ENCODE results near the gene NPIPB2. TPM values are rescaled to one million over a fixed set of nuclear protein-coding genes. Genes with fewer than 3 reads are reported as not detected.
"Not testable (repeated sequence)": the region's sequence is repeated elsewhere in the genome, so short reads cannot be mapped to it uniquely, and the experiment has no call there.

Gene NPIPB2
- total RNA-seq, 1 donor = 0.63 TPM

- DNase-seq (ENCODE audit: low read depth) = no peak
- no peak for TF ChIP-seq CTCF (IDR thresholded peaks at IDR 0.05; ENCODE audit: insufficient read depth, low read length)
- H3K4me3 ChIP-seq (ENCODE audit: low read depth, low read length) = no peak overlapping the region
Observed at GRCh38 chr16:11968577-11968976, 26.7 kb upstream of the NPIPB2 start.

- no peak overlapping the region for H3K4me3 ChIP-seq (ENCODE audit: low read depth, low read length)
- DNase-seq (ENCODE audit: low read depth) = no peak
- TF ChIP-seq CTCF (IDR thresholded peaks at IDR 0.05; ENCODE audit: insufficient read depth, low read length) = no peak
Observed at GRCh38 chr16:11967195-11967911, 25.5 kb upstream of the NPIPB2 start.

GRCh38 chr16:11966173-11966572 lies 24.3 kb upstream of the NPIPB2 start:
- no peak for TF ChIP-seq CTCF (IDR thresholded peaks at IDR 0.05; ENCODE audit: insufficient read depth, low read length)
- H3K4me3 ChIP-seq (ENCODE audit: low read depth, low read length) = no peak overlapping the region
- no peak for DNase-seq (ENCODE audit: low read depth)

GRCh38 chr16:11964761-11965551 lies 23.1 kb upstream of the NPIPB2 start, which contains the start of gene TNFRSF17:
TSS of gene TNFRSF17 (plus strand) at chr16:11965210. CDS start at chr16:11965325, 115 bp downstream.
- TF ChIP-seq CTCF (IDR thresholded peaks at IDR 0.05; ENCODE audit: insufficient read depth, low read length) = no peak
- DNase-seq (ENCODE audit: low read depth) = no peak

GRCh38 chr16:11963706-11964105 lies 21.9 kb upstream of the NPIPB2 start:
- DNase-seq (ENCODE audit: low read depth) = no peak
- no peak for TF ChIP-seq CTCF (IDR thresholded peaks at IDR 0.05; ENCODE audit: insufficient read depth, low read length)
- no peak overlapping the region for H3K4me3 ChIP-seq (ENCODE audit: low read depth, low read length)

More at GRCh38 chr16:11964761-11965551, 23.1 kb upstream of the NPIPB2 start, which contains the start of gene TNFRSF17:
- no peak within 1 kb of the TSS for H3K4me3 ChIP-seq (ENCODE audit: low read depth, low read length)

GRCh38 chr16:11962978-11963377 lies 21.1 kb upstream of the NPIPB2 start:
- H3K4me3 ChIP-seq (ENCODE audit: low read depth, low read length); DNase-seq (ENCODE audit: low read depth): not testable (repeated sequence)

GRCh38 chr16:11962457-11962856 lies 20.6 kb upstream of the NPIPB2 start:
- H3K4me3 ChIP-seq (ENCODE audit: low read depth, low read length); DNase-seq (ENCODE audit: low read depth): not testable (repeated sequence)
